Mesenchymal stem cell (in vitro differentiated cells and primary cell): ENCODE measurements around the gene NEK11.

Source experiments
- DNase-seq: peaks from one replicate; pipeline ENCODE4 v3.0.0-alpha.2; 2013
- H2AFZ ChIP-seq: one replicate; pipeline ENCODE4 v1.6.1; 2013; ENCODE audit warnings: low read depth, mild to moderate bottlenecking, control low read depth, inconsistent platforms, low read length, moderate library complexity
- H2AK5ac ChIP-seq: 2 replicates; pipeline ENCODE4 v1.6.1; 2013; ENCODE audit warnings: low read length, moderate library complexity, mild to moderate bottlenecking, inconsistent platforms; ENCODE audit not compliant: severe bottlenecking
- H2BK120ac ChIP-seq: one replicate; pipeline ENCODE4 v1.6.1; 2013; ENCODE audit warnings: low read depth, mild to moderate bottlenecking, inconsistent platforms, low read length, moderate library complexity
- H2BK12ac ChIP-seq, 2 experiments: one replicate each; pipeline ENCODE4 v1.6.1; 2013; ENCODE audit warnings: inconsistent platforms in 2 of 2, low read length in 2 of 2, mild to moderate bottlenecking in 2 of 2, moderate library complexity in 2 of 2, control low read depth in 1 of 2
- H2BK15ac ChIP-seq: one replicate; pipeline ENCODE4 v1.6.1; 2013; ENCODE audit warnings: mild to moderate bottlenecking, low read depth, inconsistent platforms; ENCODE audit not compliant: poor library complexity, severe bottlenecking
- H2BK5ac ChIP-seq: 2 replicates; pipeline ENCODE4 v1.6.1; 2013; ENCODE audit warnings: low read depth, mild to moderate bottlenecking, low read length, control low read depth, inconsistent platforms; ENCODE audit not compliant: poor library complexity, severe bottlenecking
- H3K14ac ChIP-seq, 2 experiments: one replicate each; pipeline ENCODE4 v1.6.1; 2013; ENCODE audit warnings: inconsistent platforms in 2 of 2, low read length in 2 of 2, control low read depth in 1 of 2, mild to moderate bottlenecking in 1 of 2, moderate library complexity in 1 of 2
- H3K18ac ChIP-seq, 2 experiments: one replicate each; pipeline ENCODE4 v1.6.1; 2013; ENCODE audit warnings: inconsistent platforms in 2 of 2, low read length in 2 of 2, control low read depth in 1 of 2, low read depth in 1 of 2, mild to moderate bottlenecking in 1 of 2
- H3K23ac ChIP-seq, 2 experiments: one replicate each; pipeline ENCODE4 v1.6.1; 2013; ENCODE audit warnings: inconsistent platforms in 2 of 2, low read length in 2 of 2, mild to moderate bottlenecking in 2 of 2, moderate library complexity in 2 of 2, control low read depth in 1 of 2
- H3K27ac ChIP-seq: 2 replicates; pipeline ENCODE4 v1.5.1; 2013; ENCODE audit warnings: mild to moderate bottlenecking, moderate library complexity, low read length, control low read depth, inconsistent platforms; ENCODE audit not compliant: poor library complexity, severe bottlenecking
- H3K27me3 ChIP-seq, 2 experiments: 2 replicates each; pipeline versions ENCODE4 v1.6.1 to v1.7.0; 2013; ENCODE audit warnings: low read length in 2 of 2, mild to moderate bottlenecking in 2 of 2, moderate library complexity in 2 of 2, control low read depth in 1 of 2, inconsistent platforms in 1 of 2; ENCODE audit not compliant: control insufficient read depth in 1 of 2, insufficient read depth in 1 of 2
- H3K36me3 ChIP-seq, 2 experiments: 2 replicates each; pipeline versions ENCODE4 v1.6.1 to v1.7.0; 2013; ENCODE audit warnings: low read length in 2 of 2, control low read depth in 1 of 2, inconsistent platforms in 1 of 2, low read depth in 1 of 2, mild to moderate bottlenecking in 1 of 2; ENCODE audit not compliant: insufficient read depth in 2 of 2, control insufficient read depth in 1 of 2
- H3K4ac ChIP-seq, 2 experiments: one replicate each; pipeline ENCODE4 v1.6.1; 2013; ENCODE audit warnings: inconsistent platforms in 2 of 2, low read length in 2 of 2, mild to moderate bottlenecking in 2 of 2, moderate library complexity in 2 of 2, control low read depth in 1 of 2, low read depth in 1 of 2
- H3K4me1 ChIP-seq: 2 replicates; pipeline ENCODE4 v1.6.1; 2013; ENCODE audit warnings: low read depth, low read length, control low read depth; ENCODE audit not compliant: control insufficient read depth, insufficient read depth
- H3K4me2 ChIP-seq: 2 replicates; pipeline ENCODE4 v1.6.1; 2013; ENCODE audit warnings: low read length, mild to moderate bottlenecking, inconsistent platforms; ENCODE audit not compliant: poor library complexity, severe bottlenecking
- H3K4me3 ChIP-seq, 2 experiments: 2 replicates each; pipeline versions ENCODE4 v1.5.1 to v1.7.0; 2013; ENCODE audit warnings: low read length in 2 of 2, mild to moderate bottlenecking in 2 of 2, control low read depth in 1 of 2, low read depth in 1 of 2; ENCODE audit not compliant: insufficient read depth in 1 of 2
- H3K79me1 ChIP-seq: replicated peaks from 2 replicates; pipeline ENCODE4 v1.6.1; 2013; ENCODE audit warnings: mild to moderate bottlenecking, control low read depth, low read length, inconsistent platforms; ENCODE audit not compliant: poor library complexity, severe bottlenecking
- H3K9ac ChIP-seq: 2 replicates; pipeline ENCODE4 v1.7.0; 2013; ENCODE audit warnings: mild to moderate bottlenecking, low read length, moderate library complexity
- H3K9me3 ChIP-seq: 2 replicates; pipeline ENCODE4 v1.7.0; 2013; ENCODE audit warnings: mild to moderate bottlenecking, low read length; ENCODE audit not compliant: control insufficient read depth
- H4K8ac ChIP-seq: one replicate; pipeline ENCODE4 v1.6.1; 2013; ENCODE audit warnings: inconsistent platforms, mild to moderate bottlenecking, low read length, moderate library complexity
- H4K91ac ChIP-seq: one replicate; pipeline ENCODE4 v1.6.1; 2013; ENCODE audit warnings: mild to moderate bottlenecking, low read length, inconsistent platforms
- WGBS: methylation state at CpG from one replicate; pipeline ENCODE4 v1.1.7; 2013; ENCODE audit warnings: mixed read lengths; 5-methylcytosine and 5-hydroxymethylcytosine counted together

NEK11 gene

DNA sequence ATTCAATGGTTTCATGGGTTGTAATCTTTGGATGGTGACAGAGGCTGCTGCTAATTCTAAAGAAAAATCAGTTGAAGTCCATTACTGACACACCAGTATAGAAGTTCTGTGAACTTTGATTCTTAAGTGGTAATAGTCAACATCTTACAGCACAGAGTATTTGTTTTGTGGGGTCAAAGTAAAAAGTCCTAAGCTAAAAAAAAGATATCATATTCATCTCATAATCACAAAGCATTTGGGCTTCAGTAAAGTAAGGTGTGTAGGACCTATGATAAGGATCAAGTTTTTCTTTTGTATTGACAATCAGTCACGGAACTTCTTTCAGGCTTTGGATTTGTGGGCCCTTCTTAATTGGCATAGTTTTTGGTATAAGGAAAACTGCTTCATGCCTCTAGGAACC is 1.1 kb upstream of the NEK11 start:
- peak overlapping the region in 1 of 2 experiments; percentile 98 for H3K4me3 ChIP-seq
- H4K91ac ChIP-seq, result no peak overlapping the region
- no peak overlapping the region for H2BK5ac ChIP-seq
- peaks cover 3 to 33% of the 10 kb centered on the region in 2 experiments for H3K36me3 ChIP-seq
- H2BK120ac ChIP-seq, result no peak overlapping the region
- H3K23ac ChIP-seq, result no peak overlapping the region
- no peak overlapping the region for H3K18ac ChIP-seq
- no peak overlapping the region for H3K27ac ChIP-seq
- H3K4ac ChIP-seq, result no peak overlapping the region
- no peak overlapping the region for H2AFZ ChIP-seq
- H3K9me3 ChIP-seq, result no peaks in the 10 kb centered on the region
- no peak overlapping the region for H3K14ac ChIP-seq
- H2AK5ac ChIP-seq, result no peak overlapping the region
- no peak overlapping the region for H2BK15ac ChIP-seq
- 100% methylated on average over 1 of the region's 1 CpG for WGBS
- H3K4me1 ChIP-seq, result no peaks in the 10 kb centered on the region
- no peak for DNase-seq
- H3K4me2 ChIP-seq, result peak overlapping the region; percentile 49
- H3K9ac ChIP-seq, result peak overlapping the region; percentile 99
- no peaks in the 10 kb centered on the region for H3K27me3 ChIP-seq
- H2BK12ac ChIP-seq, result no peak overlapping the region
- no peak overlapping the region for H4K8ac ChIP-seq
- H3K79me1 ChIP-seq, result peaks cover 12% of the 10 kb centered on the region

DNA sequence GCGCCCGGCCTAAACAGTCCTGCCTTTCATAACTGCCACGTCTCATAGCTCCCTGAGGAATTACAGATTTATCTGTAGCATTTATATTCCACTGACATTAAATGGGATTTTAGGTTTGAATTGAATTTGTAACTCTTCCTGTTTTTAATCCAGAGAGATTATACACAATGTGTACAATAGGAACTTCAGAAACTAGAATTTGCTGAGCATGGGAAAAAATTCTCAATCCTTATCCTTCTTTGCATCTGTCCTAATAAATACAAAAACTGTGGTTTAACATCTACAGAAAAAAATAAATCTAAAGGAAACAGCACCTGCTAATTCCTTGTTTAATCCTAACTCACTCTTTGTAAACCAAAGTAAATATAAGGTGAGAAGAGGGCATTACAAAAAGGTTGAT is 2.2 kb downstream of the NEK11 start:
- Histone ChIP-seq H3K27me3 (no peaks in the 10 kb centered on the region), H3K79me1 (peaks cover 9% of the 10 kb centered on the region), H2AK5ac (no peak overlapping the region), H4K8ac (no peak overlapping the region), H3K4me1 (no peaks in the 10 kb centered on the region), H3K14ac (no peak overlapping the region), H3K9me3 (no peaks in the 10 kb centered on the region), H2BK12ac (no peak overlapping the region), H3K9ac (no peak overlapping the region), H3K4me3 (no peak overlapping the region), H3K23ac (no peak overlapping the region), H3K27ac (no peak overlapping the region), H2BK15ac (no peak overlapping the region), H2AFZ (no peak overlapping the region), H2BK5ac (no peak overlapping the region), H3K4me2 (no peak overlapping the region), H3K36me3 (peaks cover 3 to 28% of the 10 kb centered on the region in 2 experiments), H2BK120ac (no peak overlapping the region), H4K91ac (no peak overlapping the region), H3K18ac (no peak overlapping the region), H3K4ac (no peak overlapping the region)
- no CpG with 5 or more reads among the region's 3 CpGs for WGBS
- no peak for DNase-seq

DNA sequence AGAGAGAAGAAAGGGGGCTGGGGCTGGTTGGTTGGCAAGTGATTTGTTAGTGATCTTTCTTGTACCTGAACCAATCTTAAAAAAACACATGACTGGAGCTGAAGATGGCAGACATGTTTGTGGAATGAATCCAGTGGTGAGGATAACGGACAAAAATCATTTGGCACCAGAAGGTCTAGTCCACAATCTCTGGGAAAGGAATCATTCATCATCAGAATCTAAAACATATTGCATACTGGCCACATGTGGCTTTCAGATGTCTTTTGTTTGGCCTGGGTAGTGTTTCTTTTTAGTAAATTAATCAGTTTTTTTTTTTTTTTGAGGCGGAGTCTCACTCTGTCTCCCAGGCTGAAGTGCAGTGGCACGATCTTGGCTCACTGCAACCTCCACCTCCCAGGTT is 5.0 kb downstream of the NEK11 start:
- Histone ChIP-seq H4K91ac (no peak overlapping the region), H3K23ac (no peak overlapping the region), H3K14ac (no peak overlapping the region), H3K36me3 (peaks cover 3 to 19% of the 10 kb centered on the region in 2 experiments), H3K79me1 (no peaks in the 10 kb centered on the region), H2BK12ac (no peak overlapping the region), H3K27ac (no peak overlapping the region), H3K27me3 (no peaks in the 10 kb centered on the region), H3K18ac (no peak overlapping the region), H3K9me3 (no peaks in the 10 kb centered on the region), H3K4ac (no peak overlapping the region), H3K4me3 (no peak overlapping the region), H3K4me1 (no peaks in the 10 kb centered on the region), H2BK5ac (no peak overlapping the region), H2AFZ (no peak overlapping the region), H2BK120ac (no peak overlapping the region), H4K8ac (no peak overlapping the region), H3K4me2 (no peak overlapping the region), H3K9ac (no peak overlapping the region), H2AK5ac (no peak overlapping the region), H2BK15ac (no peak overlapping the region)
- no CpG with 5 or more reads among the region's 3 CpGs for WGBS
- no peak for DNase-seq

DNA sequence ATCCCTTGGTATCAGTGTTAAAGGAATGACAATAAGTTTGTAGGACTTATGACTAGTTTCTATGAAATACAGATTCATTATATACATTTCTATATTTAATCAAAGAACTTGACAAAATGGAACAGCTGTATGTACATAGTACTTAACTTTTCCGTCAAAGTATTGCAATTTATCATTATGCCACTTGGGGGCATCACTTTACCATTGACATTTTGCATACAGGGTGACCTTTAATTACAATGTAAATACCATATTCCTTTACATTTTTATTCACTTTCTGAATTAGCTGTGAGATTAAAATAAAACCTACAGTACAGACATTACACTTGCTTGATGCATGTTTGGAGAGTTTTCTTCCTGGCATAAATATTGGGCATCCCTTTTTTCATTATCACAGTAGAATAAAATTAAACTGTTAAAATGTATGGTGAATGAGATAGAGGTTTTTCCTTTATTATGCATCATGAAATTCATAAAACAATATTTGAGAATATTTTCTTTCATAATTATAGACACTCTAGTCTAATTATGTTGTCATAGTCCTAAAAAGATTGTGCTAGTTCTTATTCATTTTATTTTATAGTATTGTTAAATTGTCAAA is 6.9 kb downstream of the NEK11 start:
- DNase-seq, result peak; percentile 51
- Histone ChIP-seq H3K9me3 (no peaks in the 10 kb centered on the region), H4K91ac (no peak overlapping the region), H3K9ac (no peak overlapping the region), H2BK15ac (no peak overlapping the region), H3K4me3 (no peak overlapping the region), H3K4ac (no peak overlapping the region), H4K8ac (no peak overlapping the region), H2BK5ac (no peak overlapping the region), H3K36me3 (peaks cover 3 to 19% of the 10 kb centered on the region in 2 experiments), H3K79me1 (no peaks in the 10 kb centered on the region), H3K4me1 (no peaks in the 10 kb centered on the region), H3K27me3 (no peaks in the 10 kb centered on the region), H3K23ac (no peak overlapping the region), H2AFZ (no peak overlapping the region), H2BK12ac (no peak overlapping the region), H3K4me2 (no peak overlapping the region), H2BK120ac (no peak overlapping the region), H2AK5ac (no peak overlapping the region), H3K18ac (no peak overlapping the region), H3K14ac (no peak overlapping the region), H3K27ac (no peak overlapping the region)
- 33% methylated on average over 1 of the region's 1 CpG for WGBS
